Measurements from ENCODE around the gene KRT77.

- TF ChIP-seq CTCF (IDR thresholded peaks at IDR 0.05) (no peak), POLR2A (IDR thresholded peaks at IDR 0.05) (no peak), POLR2AphosphoS5 (IDR thresholded peaks at IDR 0.05; ENCODE audit: insufficient read depth in 1 of 2, low read depth in 1 of 2) (no peak)
Measured at GRCh38 chr12:52730383-52730782, 27.1 kb upstream of the KRT77 start.

All from vagina (tissue), 2 donors.